D721Med (cell line): ENCODE measurements around the gene PRPSAP2.

Experiments used
- DNase-seq: peaks from one replicate; pipeline ENCODE4 v3.0.0; 2011; ENCODE audit warnings: low spot score; ENCODE audit not compliant: insufficient read length
- FAIRE-seq: peaks from 2 replicates; lab custom pipeline; 2011; peaks lifted over from hg19 to GRCh38; lab: Jason Lieb, UNC
- CTCF ChIP-seq: IDR thresholded peaks from 2 replicates; pipeline ENCODE4 v1.5.1; 2012; ENCODE audit warnings: mild to moderate bottlenecking, control low read depth; ENCODE audit not compliant: insufficient read depth; ENCODE audit errors: missing control alignments

Gene PRPSAP2

GRCh38 chr17:18962494-18962815, 104.5 kb downstream of the PRPSAP2 start:
- no peak for TF ChIP-seq CTCF
- FAIRE-seq, result no peak
- DNase-seq, result no peak

GRCh38 chr17:18963126-18964017, 105.4 kb downstream of the PRPSAP2 start:
- TF ChIP-seq CTCF, result no peak
- no peak for DNase-seq
- FAIRE-seq, result no peak

- FAIRE-seq (no peak), DNase-seq (no peak)
- TF ChIP-seq CTCF, result no peak
Observed at GRCh38 chr17:18964018-18964351, 106.1 kb downstream of the PRPSAP2 start.

- TF ChIP-seq CTCF, result no peak
- FAIRE-seq (no peak), DNase-seq (no peak)
Observed at GRCh38 chr17:18964550-18964949, 106.6 kb downstream of the PRPSAP2 start.

GRCh38 chr17:18965530-18966236, 107.8 kb downstream of the PRPSAP2 start:
- no peak for DNase-seq
- no peak for TF ChIP-seq CTCF
- FAIRE-seq, result no peak

- TF ChIP-seq CTCF, result no peak
- FAIRE-seq (no peak), DNase-seq (no peak)
Observed at GRCh38 chr17:18966831-18967624, 109.1 kb downstream of the PRPSAP2 start.
